HG02852 (cell line): ENCODE data around the gene ZNF565.
"Not testable (repeated sequence)": the region's sequence is repeated elsewhere in the genome, so short reads cannot be mapped to it uniquely, and the experiment has no call there.

ENCODE experiments used
- ATAC-seq: cut with Tn5 transposase; IDR thresholded peaks from one replicate; pipeline ENCODE4 v1.9.1; 2021; ENCODE audit warnings: mild to moderate bottlenecking, moderate library complexity; ENCODE audit not compliant: unreplicated experiment

ZNF565 gene

GRCh38 chr19:36215276-36216123 lies 1.0 kb upstream of the ZNF565 start:
- ATAC-seq = no peak

GRCh38 chr19:36212895-36213294 lies 1.6 kb downstream of the ZNF565 start:
- no peak for ATAC-seq

GRCh38 chr19:36210497-36210896 lies 4.0 kb downstream of the ZNF565 start:
- ATAC-seq = no peak

- ATAC-seq = no peak
Measured at GRCh38 chr19:36209372-36209771, 5.1 kb downstream of the ZNF565 start.

- peak; percentile 78 for ATAC-seq
Measured at GRCh38 chr19:36207605-36208252, 6.7 kb downstream of the ZNF565 start.

- no peak for ATAC-seq
Measured at GRCh38 chr19:36203293-36203692, 11.2 kb downstream of the ZNF565 start.

- no peak for ATAC-seq
Measured at GRCh38 chr19:36201684-36202083, 12.8 kb downstream of the ZNF565 start.

GRCh38 chr19:36198119-36198518 lies 16.3 kb downstream of the ZNF565 start:
- no peak for ATAC-seq

- no peak for ATAC-seq
Measured at GRCh38 chr19:36196249-36196648, 18.2 kb downstream of the ZNF565 start.

- not testable (repeated sequence) for ATAC-seq
Measured at GRCh38 chr19:36186722-36187121, 27.7 kb downstream of the ZNF565 start.

- ATAC-seq = no peak
Measured at GRCh38 chr19:36183245-36183628, 31.2 kb downstream of the ZNF565 start.

- no peak for ATAC-seq
Measured at GRCh38 chr19:36182612-36183244, 31.7 kb downstream of the ZNF565 start.

- not testable (repeated sequence) for ATAC-seq
Measured at GRCh38 chr19:36179077-36179476, 35.4 kb downstream of the ZNF565 start.

- not testable (repeated sequence) for ATAC-seq
Measured at GRCh38 chr19:36173846-36174245, 40.6 kb downstream of the ZNF565 start.

GRCh38 chr19:36172852-36173251 lies 41.6 kb downstream of the ZNF565 start:
- ATAC-seq = no peak

GRCh38 chr19:36169084-36169760 lies 45.2 kb downstream of the ZNF565 start:
- ATAC-seq = no peak

GRCh38 chr19:36163813-36164212 lies 50.7 kb downstream of the ZNF565 start:
- no peak for ATAC-seq

GRCh38 chr19:36160821-36161596 lies 53.5 kb downstream of the ZNF565 start:
- no peak for ATAC-seq

GRCh38 chr19:36153126-36153525 lies 61.3 kb downstream of the ZNF565 start:
- no peak for ATAC-seq

GRCh38 chr19:36152352-36153091 lies 61.9 kb downstream of the ZNF565 start, which contains the start of gene COX7A1:
COX7A1 (minus strand) TSS chr19:36152447; CDS start chr19:36152407, 40 bp downstream.
- no peak for ATAC-seq
